CD8-positive, alpha-beta memory T cell (primary cell): Measurements from ENCODE around the gene CARNS1. TPM values are rescaled to one million over a fixed set of nuclear protein-coding genes. Genes with fewer than 3 reads are reported as not detected.
A peak's percentile ranks its signal among the peaks of the same experiment; 100 is the strongest.

Source experiments
- CTCF ChIA-PET: fragments of 350-600 bp; sonication (Branson Sonifier 250); formaldehyde crosslinking; loops from one replicate; lab custom pipeline; 2021; ENCODE audit warnings: antibody characterized with exemption; lab: Charles Lee
- POLR2A ChIA-PET: fragments of 350-600 bp; sonication (Branson Sonifier 250); formaldehyde crosslinking; loops from one replicate; lab custom pipeline; 2021; ENCODE audit warnings: antibody characterized with exemption; lab: Charles Lee
- DNase-seq, 5 donors: peaks; one replicate each; pipeline versions ENCODE4 v3.0.0 to v3.0.0-alpha.2; 2020 to 2022; ENCODE audit warnings: mixed read lengths in 1 of 5
- H3K27ac ChIP-seq: one replicate; pipeline ENCODE4 v1.7.0; 2013; ENCODE audit warnings: low read depth, mild to moderate bottlenecking, low read length, moderate library complexity
- H3K27me3 ChIP-seq: 2 replicates; pipeline ENCODE4 v1.7.0; 2013; ENCODE audit warnings: low read length, mild to moderate bottlenecking; ENCODE audit not compliant: insufficient read depth, poor library complexity, severe bottlenecking
- H3K36me3 ChIP-seq: 2 replicates; pipeline ENCODE4 v1.7.0; 2013; ENCODE audit warnings: mild to moderate bottlenecking, low read length, moderate library complexity; ENCODE audit not compliant: insufficient read depth
- H3K4me1 ChIP-seq: 2 replicates; pipeline ENCODE4 v1.7.0; 2013; ENCODE audit warnings: mild to moderate bottlenecking, low read length, moderate library complexity; ENCODE audit not compliant: insufficient read depth
- H3K4me3 ChIP-seq: 2 replicates; pipeline ENCODE4 v1.7.0; 2013; ENCODE audit warnings: mild to moderate bottlenecking, low read length
- H3K9me3 ChIP-seq: 2 replicates; pipeline ENCODE4 v1.7.0; 2013; ENCODE audit warnings: mild to moderate bottlenecking, low read length
- H3K27ac Mint-ChIP-seq, 8 donors: one replicate each; pipeline ENCODE4 v1.8.0; 2020 to 2021; ENCODE audit warnings: mixed read lengths in 8 of 8, mild to moderate bottlenecking in 6 of 8, inconsistent platforms in 3 of 8, moderate library complexity in 3 of 8
- H3K27me3 Mint-ChIP-seq, 2 donors: one replicate each; pipeline ENCODE4 v1.8.0; 2020 to 2021; ENCODE audit warnings: mixed read lengths in 2 of 2, mild to moderate bottlenecking in 1 of 2, moderate library complexity in 1 of 2
- H3K36me3 Mint-ChIP-seq, 3 donors: one replicate each; pipeline ENCODE4 v1.8.0; 2020 to 2021; ENCODE audit warnings: mixed read lengths in 3 of 3, inconsistent platforms in 1 of 3, mild to moderate bottlenecking in 1 of 3
- H3K4me1 Mint-ChIP-seq, 3 donors: one replicate each; pipeline ENCODE4 v1.8.0; 2020 to 2021; ENCODE audit warnings: mixed read lengths in 3 of 3, inconsistent platforms in 1 of 3, mild to moderate bottlenecking in 1 of 3
- H3K4me3 Mint-ChIP-seq, 7 donors: one replicate each; pipeline ENCODE4 v1.8.0; 2020 to 2021; ENCODE audit warnings: mixed read lengths in 7 of 7, mild to moderate bottlenecking in 6 of 7, moderate library complexity in 4 of 7, inconsistent platforms in 2 of 7
- H3K9me3 Mint-ChIP-seq, 5 donors: one replicate each; pipeline ENCODE4 v1.8.0; 2020 to 2022; ENCODE audit warnings: mixed read lengths in 5 of 5, mild to moderate bottlenecking in 3 of 5, moderate library complexity in 2 of 5, inconsistent platforms in 1 of 5
- polyA plus RNA-seq: library from polyadenylated mRNA; unstranded; fragments of 300-500 nt; fragmentation: Illumina TruSeq; gene quantifications from one replicate; pipeline ENCODE4 v1.2.3, GENCODE V29; 2021
- total RNA-seq, 2 experiments: library from RNA; stranded (reverse); gene quantifications; one replicate each; pipeline ENCODE4 v1.2.3, GENCODE V29; 2021

CARNS1 gene
- total and polyA plus RNA-seq, 3 experiments from 2014 or later = 1.8 to 2.7 (median 2.0) TPM

GRCh38 chr11:67404515-67405195 lies 10.8 kb upstream of the CARNS1 start:
- Mint-ChIP-seq H3K4me1 (peaks cover 52 to 82% (median 60%) of the 10 kb centered on the region in 3 donors), H3K27me3 (peaks cover 0 to 2% of the 10 kb centered on the region in 2 donors), H3K27ac (peak overlapping the region; percentile 72 to 99 (median 94)), H3K4me3 (peak overlapping the region; percentile 95 to 99 (median 98)), H3K36me3 (peaks cover 6 to 62% (median 9%) of the 10 kb centered on the region in 3 donors), H3K9me3 (no peaks in the 10 kb centered on the region)
- peak overlapping the region; percentile 67 for H3K27ac ChIP-seq
- POLR2A ChIA-PET = interaction anchor here (0.5 to 5.6 kb wide), 14 partner anchors 9 to 137 kb away, joined by 3 to 203 read pairs (median 10); partner anchors contain the start of genes AIP, CORO1B, POLD4 and PTPRCAP
- no peaks in the 10 kb centered on the region for H3K9me3 ChIP-seq
- CTCF ChIA-PET = interaction anchor here (0.6 to 5.7 kb wide), 13 partner anchors 12 to 103 kb away, joined by 3 to 108 read pairs (median 4); partner anchors contain the start of genes AIP, CARNS1, CDK2AP2 and PTPRCAP
- peak overlapping the region; percentile 82 for H3K4me3 ChIP-seq
- DNase-seq = peak in 4 of 5 donors; percentile 49 to 75 (median 63)
- peaks cover 82% of the 10 kb centered on the region for H3K4me1 ChIP-seq
- no peaks in the 10 kb centered on the region for H3K27me3 ChIP-seq
- peaks cover 12% of the 10 kb centered on the region for H3K36me3 ChIP-seq

GRCh38 chr11:67405196-67405567 lies 10.3 kb upstream of the CARNS1 start:
- H3K4me1 Mint-ChIP-seq = peaks cover 55 to 83% (median 61%) of the 10 kb centered on the region in 3 donors
- Histone ChIP-seq H3K9me3 (no peaks in the 10 kb centered on the region), H3K27ac (peak overlapping the region; percentile 67), H3K27me3 (no peaks in the 10 kb centered on the region), H3K4me1 (peaks cover 82% of the 10 kb centered on the region), H3K36me3 (peaks cover 12% of the 10 kb centered on the region), H3K4me3 (peak overlapping the region; percentile 82)
- no peaks in the 10 kb centered on the region for H3K9me3 Mint-ChIP-seq
- H3K27me3 Mint-ChIP-seq = peaks cover 0 to 2% of the 10 kb centered on the region in 2 donors
- no peak for DNase-seq
- ChIA-PET POLR2A (interaction anchor here (0.5 to 5.6 kb wide), 11 partner anchors 8 to 137 kb away, joined by 3 to 203 read pairs (median 11); partner anchors contain the start of genes POLD4, PTPRCAP, RPS6KB2 and TMEM134), CTCF (interaction anchor here (0.6 to 5.7 kb wide), 8 partner anchors 12 to 103 kb away, joined by 3 to 108 read pairs (median 8); partner anchors contain the start of genes CARNS1, CDK2AP2, PTPRCAP and RAD9A)
- H3K36me3 Mint-ChIP-seq = peaks cover 6 to 62% (median 9%) of the 10 kb centered on the region in 3 donors
- H3K4me3 Mint-ChIP-seq = peak overlapping the region; percentile 95 to 99 (median 98)
- peak overlapping the region; percentile 72 to 99 (median 94) for H3K27ac Mint-ChIP-seq

- ChIA-PET CTCF (interaction anchor here (1.0 to 5.7 kb wide), 5 partner anchors 11 to 79 kb away, joined by 3 to 108 read pairs (median 14); partner anchors contain the start of genes CARNS1 and PTPRCAP), POLR2A (interaction anchor here (0.6 to 5.6 kb wide), 8 partner anchors 8 to 128 kb away, joined by 3 to 203 read pairs (median 18); partner anchors contain the start of genes PTPRCAP, RPS6KB2 and TMEM134)
- peaks cover 12% of the 10 kb centered on the region for H3K36me3 ChIP-seq
- H3K27ac ChIP-seq = no peak overlapping the region
- H3K9me3 ChIP-seq = no peaks in the 10 kb centered on the region
- peaks cover 56 to 83% (median 62%) of the 10 kb centered on the region in 3 donors for H3K4me1 Mint-ChIP-seq
- peak overlapping the region; percentile 82 for H3K4me3 ChIP-seq
- peaks cover 0 to 2% of the 10 kb centered on the region in 2 donors for H3K27me3 Mint-ChIP-seq
- peak overlapping the region; percentile 95 to 99 (median 98) for H3K4me3 Mint-ChIP-seq
- peak overlapping the region; percentile 72 to 99 (median 94) for H3K27ac Mint-ChIP-seq
- H3K27me3 ChIP-seq = no peaks in the 10 kb centered on the region
- H3K36me3 Mint-ChIP-seq = peaks cover 6 to 59% (median 9%) of the 10 kb centered on the region in 3 donors
- H3K9me3 Mint-ChIP-seq = no peaks in the 10 kb centered on the region
- DNase-seq = no peak
- peaks cover 82% of the 10 kb centered on the region for H3K4me1 ChIP-seq
Observed at GRCh38 chr11:67405688-67406339, 9.7 kb upstream of the CARNS1 start.

- H3K4me3 ChIP-seq = peak overlapping the region; percentile 82
- DNase-seq = no peak
Observed at GRCh38 chr11:67406420-67406968, 9.0 kb upstream of the CARNS1 start.

GRCh38 chr11:67406969-67407687 lies 8.3 kb upstream of the CARNS1 start:
- H3K4me1 Mint-ChIP-seq = peaks cover 69 to 91% (median 75%) of the 10 kb centered on the region in 3 donors
- H3K36me3 Mint-ChIP-seq = peaks cover 6 to 57% (median 9%) of the 10 kb centered on the region in 3 donors
- Histone ChIP-seq H3K36me3 (peaks cover 12% of the 10 kb centered on the region), H3K4me3 (peak overlapping the region; percentile 82), H3K4me1 (peaks cover 90% of the 10 kb centered on the region), H3K27ac (peak overlapping the region; percentile 57), H3K27me3 (no peaks in the 10 kb centered on the region), H3K9me3 (no peaks in the 10 kb centered on the region)
- CTCF ChIA-PET = interaction anchor here (0.6 to 2.4 kb wide), 6 partner anchors 14 to 98 kb away, joined by 3 to 14 read pairs (median 4); partner anchors contain the start of genes PITPNM1 and PTPRCAP
- peak in 1 of 5 donors; percentile 45 for DNase-seq
- POLR2A ChIA-PET = interaction anchor here (0.5 to 3.8 kb wide), 13 partner anchors 12 to 135 kb away, joined by 3 to 77 read pairs (median 4); partner anchors contain the start of genes AIP, POLD4 and PTPRCAP
- H3K4me3 Mint-ChIP-seq = peak overlapping the region; percentile 95 to 99 (median 98)
- H3K27me3 Mint-ChIP-seq = peaks cover 0 to 2% of the 10 kb centered on the region in 2 donors
- no peaks in the 10 kb centered on the region for H3K9me3 Mint-ChIP-seq
- peak overlapping the region; percentile 72 to 98 (median 92) for H3K27ac Mint-ChIP-seq

More at GRCh38 chr11:67406420-67406968, 9.0 kb upstream of the CARNS1 start:
- CTCF ChIA-PET = interaction anchor here (0.9 to 1.3 kb wide), 4 partner anchors 19 to 99 kb away, joined by 3 to 6 read pairs (median 4); partner anchors contain the start of genes PITPNM1 and PTPRCAP
- Mint-ChIP-seq H3K4me3 (peak overlapping the region; percentile 95 to 99 (median 98)), H3K36me3 (peaks cover 6 to 57% (median 9%) of the 10 kb centered on the region in 3 donors), H3K4me1 (peaks cover 62 to 87% (median 69%) of the 10 kb centered on the region in 3 donors), H3K27ac (peak overlapping the region; percentile 72 to 98 (median 92)), H3K9me3 (no peaks in the 10 kb centered on the region), H3K27me3 (peaks cover 0 to 2% of the 10 kb centered on the region in 2 donors)
- Histone ChIP-seq H3K4me1 (peaks cover 86% of the 10 kb centered on the region), H3K36me3 (peaks cover 12% of the 10 kb centered on the region), H3K27ac (no peak overlapping the region), H3K27me3 (no peaks in the 10 kb centered on the region), H3K9me3 (no peaks in the 10 kb centered on the region)
- POLR2A ChIA-PET = interaction anchor here (0.8 to 3.8 kb wide), 9 partner anchors 12 to 135 kb away, joined by 3 to 77 read pairs (median 5); partner anchors contain the start of genes AIP, POLD4 and PTPRCAP

- Histone ChIP-seq H3K4me3 (peak overlapping the region; percentile 82), H3K27me3 (no peaks in the 10 kb centered on the region), H3K36me3 (peaks cover 12% of the 10 kb centered on the region), H3K4me1 (peaks cover 90% of the 10 kb centered on the region), H3K9me3 (no peaks in the 10 kb centered on the region), H3K27ac (peak overlapping the region; percentile 57)
- DNase-seq = no peak
- Mint-ChIP-seq H3K27ac (peak overlapping the region; percentile 72 to 98 (median 92)), H3K4me1 (peaks cover 75 to 93% (median 81%) of the 10 kb centered on the region in 3 donors), H3K4me3 (peak overlapping the region; percentile 95 to 99 (median 98)), H3K27me3 (peaks cover 0 to 2% of the 10 kb centered on the region in 2 donors), H3K36me3 (peaks cover 6 to 57% (median 9%) of the 10 kb centered on the region in 3 donors), H3K9me3 (no peaks in the 10 kb centered on the region)
- POLR2A ChIA-PET = interaction anchor here (0.5 to 3.8 kb wide), 13 partner anchors 11 to 136 kb away, joined by 3 to 77 read pairs (median 5); partner anchors contain the start of genes AIP, POLD4, PTPRCAP and RPS6KB2
- CTCF ChIA-PET = interaction anchor here (0.6 to 2.4 kb wide), 10 partner anchors 11 to 97 kb away, joined by 3 to 14 read pairs (median 6); partner anchors contain the start of genes PITPNM1 and PTPRCAP
Observed at GRCh38 chr11:67407688-67408163, 7.8 kb upstream of the CARNS1 start.
